ENCODE measurements around the gene CDV3.
"Not testable (repeated sequence)": the region's sequence is repeated elsewhere in the genome, so short reads cannot be mapped to it uniquely, and the experiment has no call there.

Gene CDV3, protein sequence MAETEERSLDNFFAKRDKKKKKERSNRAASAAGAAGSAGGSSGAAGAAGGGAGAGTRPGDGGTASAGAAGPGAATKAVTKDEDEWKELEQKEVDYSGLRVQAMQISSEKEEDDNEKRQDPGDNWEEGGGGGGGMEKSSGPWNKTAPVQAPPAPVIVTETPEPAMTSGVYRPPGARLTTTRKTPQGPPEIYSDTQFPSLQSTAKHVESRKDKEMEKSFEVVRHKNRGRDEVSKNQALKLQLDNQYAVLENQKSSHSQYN

DNA sequence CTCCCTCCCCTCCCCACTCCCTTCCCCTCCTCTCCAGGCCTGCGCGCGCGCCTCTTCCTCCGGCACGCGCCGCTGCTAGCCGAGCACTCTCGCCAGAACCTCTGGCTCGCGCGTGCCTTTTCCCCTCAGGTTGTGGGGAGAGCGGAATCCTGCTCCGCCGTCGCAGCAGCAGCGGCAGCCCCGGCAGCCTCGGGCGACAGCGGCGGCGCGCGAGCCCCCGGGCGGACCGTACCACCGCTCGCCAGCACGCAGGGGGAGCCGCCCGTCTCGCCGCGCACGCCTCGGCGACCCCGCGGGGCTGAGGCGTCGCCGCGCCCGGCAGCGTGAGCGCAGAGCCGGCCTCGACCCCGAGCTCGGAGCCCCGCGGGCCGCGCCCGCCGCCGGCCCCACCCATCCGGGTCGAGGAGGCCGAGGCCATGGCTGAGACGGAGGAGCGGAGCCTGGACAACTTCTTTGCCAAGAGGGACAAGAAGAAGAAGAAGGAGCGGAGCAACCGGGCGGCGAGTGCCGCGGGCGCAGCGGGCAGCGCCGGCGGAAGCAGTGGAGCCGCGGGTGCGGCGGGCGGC lies at the start of gene CDV3:
CDV3 (plus strand) TSS at position 58 of the 566 bp plus-strand sequence; CDS start at position 417, 359 bp downstream.
- DNase-seq (ENCODE audit: low read depth in 2 of 2, low spot score in 1 of 2) = peak in 1 of 2 donors; percentile 44

DNA sequence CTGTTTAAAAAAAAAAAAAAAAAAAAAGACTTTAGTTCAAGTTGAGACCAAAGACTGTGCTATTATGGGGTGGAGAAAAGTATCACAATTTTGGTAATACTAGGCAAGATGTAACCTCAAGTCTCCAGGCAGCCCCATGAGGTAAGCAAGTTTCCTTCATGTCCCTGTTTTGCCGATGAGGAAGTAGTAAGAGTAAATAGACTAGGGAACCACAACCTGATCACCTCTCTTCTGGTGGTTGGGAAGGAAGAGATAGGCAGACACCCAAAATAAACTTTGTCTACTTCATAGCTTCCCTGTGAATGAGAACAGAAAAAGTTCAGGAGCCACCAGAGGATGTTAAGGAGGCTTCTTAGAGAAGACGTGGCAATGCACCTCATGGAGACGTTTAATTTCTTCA lies 49.7 kb upstream of the CDV3 start:
- DNase-seq (ENCODE audit: low read depth in 2 of 2, low spot score in 1 of 2) = not testable (repeated sequence)

DNA sequence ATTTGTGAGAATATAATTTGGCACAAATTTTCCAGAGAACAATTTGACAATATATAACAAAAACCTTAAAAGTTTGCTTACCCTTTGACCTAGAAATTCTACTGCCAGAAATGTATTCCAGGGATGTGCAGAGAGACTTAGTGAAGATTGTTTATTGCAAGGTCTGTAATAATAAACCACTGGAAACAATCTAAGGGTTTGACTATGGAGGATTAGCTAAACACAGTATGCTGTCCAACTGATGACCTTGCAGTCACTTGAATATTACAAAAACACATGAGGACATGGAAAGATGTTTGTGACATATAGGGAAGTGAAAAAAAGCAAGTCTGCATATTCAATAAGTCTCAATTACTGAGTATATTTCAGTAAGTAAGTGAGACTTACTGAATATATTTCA lies 48.1 kb upstream of the CDV3 start:
- DNase-seq (ENCODE audit: low read depth in 2 of 2, low spot score in 1 of 2) = no peak

DNA sequence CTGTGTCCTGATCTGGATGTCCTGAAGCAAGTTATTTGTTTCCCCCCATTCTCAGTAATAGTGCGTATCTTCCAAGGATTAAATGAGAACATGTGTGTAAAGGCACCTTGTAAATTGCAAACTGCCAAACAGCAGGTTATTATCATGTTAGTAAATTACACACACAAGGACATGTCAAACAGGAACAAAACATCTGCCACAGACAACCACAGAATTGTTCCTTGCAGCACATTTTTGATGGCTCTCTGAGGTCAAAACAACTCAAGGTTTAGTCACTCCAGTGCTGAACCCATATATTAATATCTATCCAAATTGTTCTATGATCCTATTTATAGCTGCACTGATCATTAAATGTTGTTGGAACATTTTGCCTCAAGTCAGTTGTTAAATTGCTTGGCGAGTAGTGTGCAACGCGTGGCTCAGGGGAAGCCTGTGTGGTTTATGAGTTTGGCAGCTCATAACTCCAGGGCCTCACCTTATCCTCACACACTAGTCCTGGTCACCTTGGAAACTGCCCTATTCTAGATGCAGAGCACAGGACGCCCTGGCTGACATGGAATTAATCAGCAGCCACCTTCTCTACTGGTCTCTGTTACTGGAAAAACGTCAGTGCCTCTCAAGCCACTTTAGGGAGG lies 46.3 kb upstream of the CDV3 start:
- no peak for DNase-seq (ENCODE audit: low read depth in 2 of 2, low spot score in 1 of 2)

DNA sequence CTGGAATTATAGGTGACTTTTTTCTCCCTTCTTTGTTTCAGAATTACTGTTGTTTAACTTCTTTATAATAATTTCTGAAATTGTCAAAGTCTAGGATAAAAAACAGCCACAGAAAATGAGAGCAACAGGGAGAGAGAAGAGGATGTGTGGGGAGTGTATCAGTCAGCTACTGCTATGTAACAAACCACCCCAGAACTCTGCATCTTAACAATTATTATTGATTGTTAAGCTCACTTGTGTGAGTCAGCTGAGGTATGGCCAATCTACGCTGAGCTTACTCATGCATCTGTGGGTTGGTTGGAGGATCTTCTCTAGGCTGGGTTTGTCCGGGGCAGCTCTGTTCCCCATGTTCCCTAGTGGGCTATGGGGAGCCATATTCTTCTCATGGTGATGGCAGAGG lies 43.7 kb upstream of the CDV3 start:
- DNase-seq (ENCODE audit: low read depth in 2 of 2, low spot score in 1 of 2) = no peak

DNA sequence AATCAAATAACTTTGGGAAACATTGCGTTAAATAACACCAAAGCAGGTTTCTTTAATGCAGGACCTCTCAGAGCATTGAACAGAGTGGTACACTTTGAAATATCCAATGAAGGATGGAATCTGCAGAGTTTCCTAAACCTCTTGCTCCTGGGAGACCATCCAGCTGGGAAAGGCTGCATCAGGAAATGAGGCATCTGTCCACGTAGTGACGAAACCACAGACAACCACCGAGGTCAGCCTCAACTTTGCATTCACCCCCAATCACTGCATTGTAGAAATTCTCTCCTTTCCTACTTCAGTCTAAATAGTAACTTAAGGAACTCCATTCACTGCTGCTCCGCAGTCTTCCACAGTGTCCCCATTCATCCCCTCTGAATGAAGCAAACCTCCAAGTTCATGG lies 41.5 kb upstream of the CDV3 start:
- no peak for DNase-seq (ENCODE audit: low read depth in 2 of 2, low spot score in 1 of 2)

DNA sequence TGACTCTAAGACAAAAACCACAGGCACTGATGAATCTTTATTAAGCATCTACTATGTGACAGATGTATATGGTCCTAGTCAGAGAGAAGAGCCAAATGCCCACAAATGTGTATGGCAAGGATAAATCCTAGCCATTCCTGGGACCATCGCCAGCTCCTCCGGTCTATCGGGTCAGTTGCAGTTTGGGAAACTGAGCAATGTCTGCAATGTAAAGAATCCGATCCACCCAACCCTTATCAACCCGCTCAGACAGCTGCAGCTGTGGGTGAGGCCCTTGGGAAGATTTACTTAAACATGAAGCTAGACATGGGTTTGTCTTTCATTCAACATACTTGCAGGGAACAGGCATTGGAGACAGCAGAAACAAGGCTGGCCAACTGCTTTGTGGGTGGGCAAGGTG lies 40.5 kb upstream of the CDV3 start:
- no peak for DNase-seq (ENCODE audit: low read depth in 2 of 2, low spot score in 1 of 2)

DNA sequence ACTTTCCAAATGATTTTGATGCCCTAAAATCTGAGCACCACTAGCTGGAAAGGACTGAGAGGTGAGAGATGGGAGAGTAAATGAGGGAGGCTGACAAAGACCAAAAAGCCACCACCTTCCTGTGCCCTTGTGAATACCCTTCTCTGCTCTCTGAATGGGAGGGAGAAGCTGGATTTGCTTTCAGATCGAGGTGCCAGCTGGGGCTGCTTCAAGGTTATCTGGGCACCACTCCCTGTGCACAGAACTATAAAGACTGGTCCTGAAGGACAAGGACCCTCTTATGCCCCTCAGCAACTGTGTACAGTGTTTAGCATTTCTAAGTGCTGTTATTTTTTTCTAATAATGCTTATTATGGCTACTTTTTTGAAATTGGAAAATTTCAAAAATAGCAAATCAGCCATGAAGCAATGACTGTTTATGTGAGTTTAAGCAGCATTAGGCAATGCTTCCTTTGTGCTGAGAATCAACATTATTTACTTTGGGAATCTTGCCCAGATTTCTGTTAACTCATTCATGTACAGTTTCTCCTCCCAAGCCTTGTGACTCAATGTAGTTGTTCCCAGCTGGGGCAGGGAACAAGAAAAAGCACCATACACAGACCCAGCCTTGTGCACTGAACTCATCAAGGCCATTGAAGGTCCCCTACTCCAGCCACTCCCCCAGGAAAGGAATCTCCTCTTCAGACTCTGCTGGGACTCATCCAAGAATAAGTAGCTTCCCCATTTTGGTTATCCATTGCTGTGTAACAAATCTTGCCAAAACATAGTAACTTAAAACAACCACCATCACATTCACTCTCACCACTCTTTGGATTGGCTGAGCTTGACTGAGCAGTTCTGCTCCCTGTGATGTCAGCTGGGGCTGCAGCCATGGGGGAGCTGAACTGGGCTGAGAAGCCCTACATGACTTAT lies 37.3 kb upstream of the CDV3 start:
- no peak for DNase-seq (ENCODE audit: low read depth in 2 of 2, low spot score in 1 of 2)

DNA sequence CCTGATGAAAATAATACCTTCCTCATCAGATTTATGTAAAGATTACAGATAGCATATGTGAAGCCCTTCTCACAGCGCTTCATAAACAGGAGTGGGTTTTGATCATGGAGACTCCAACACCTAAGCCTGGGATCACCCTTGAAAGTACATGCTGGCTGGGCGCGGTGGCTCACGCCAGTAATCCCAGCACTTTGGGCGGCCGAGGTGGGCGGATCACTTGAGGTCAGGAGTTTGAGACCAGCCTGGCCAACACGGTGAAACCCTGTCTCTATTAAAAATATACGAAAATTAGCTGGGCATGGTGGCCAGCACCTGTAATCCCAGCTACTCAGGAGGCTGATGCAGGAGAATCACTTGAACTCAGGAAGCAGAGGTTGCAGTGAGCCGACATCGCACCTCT lies 36.4 kb upstream of the CDV3 start:
- not testable (repeated sequence) for DNase-seq (ENCODE audit: low read depth in 2 of 2, low spot score in 1 of 2)

DNA sequence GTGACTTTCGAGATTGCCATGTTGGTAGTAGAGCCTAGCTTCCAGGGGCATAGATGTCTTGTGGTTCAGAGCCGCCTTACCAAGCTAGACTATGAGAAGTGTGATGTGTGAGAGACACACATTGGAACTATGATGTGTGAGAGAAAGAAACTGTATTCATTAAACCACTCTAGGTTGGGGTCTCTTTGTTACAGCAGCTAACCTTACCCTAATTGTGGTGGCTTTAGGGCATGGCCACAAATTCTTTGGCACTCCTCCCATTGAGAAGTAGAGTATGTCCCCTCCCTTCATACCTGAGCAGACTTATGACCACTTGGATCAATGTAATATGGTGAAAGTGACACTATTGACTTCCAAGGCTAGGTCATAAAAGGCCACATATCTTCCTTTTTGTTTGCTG lies 35.3 kb upstream of the CDV3 start:
- no peak for DNase-seq (ENCODE audit: low read depth in 2 of 2, low spot score in 1 of 2)

DNA sequence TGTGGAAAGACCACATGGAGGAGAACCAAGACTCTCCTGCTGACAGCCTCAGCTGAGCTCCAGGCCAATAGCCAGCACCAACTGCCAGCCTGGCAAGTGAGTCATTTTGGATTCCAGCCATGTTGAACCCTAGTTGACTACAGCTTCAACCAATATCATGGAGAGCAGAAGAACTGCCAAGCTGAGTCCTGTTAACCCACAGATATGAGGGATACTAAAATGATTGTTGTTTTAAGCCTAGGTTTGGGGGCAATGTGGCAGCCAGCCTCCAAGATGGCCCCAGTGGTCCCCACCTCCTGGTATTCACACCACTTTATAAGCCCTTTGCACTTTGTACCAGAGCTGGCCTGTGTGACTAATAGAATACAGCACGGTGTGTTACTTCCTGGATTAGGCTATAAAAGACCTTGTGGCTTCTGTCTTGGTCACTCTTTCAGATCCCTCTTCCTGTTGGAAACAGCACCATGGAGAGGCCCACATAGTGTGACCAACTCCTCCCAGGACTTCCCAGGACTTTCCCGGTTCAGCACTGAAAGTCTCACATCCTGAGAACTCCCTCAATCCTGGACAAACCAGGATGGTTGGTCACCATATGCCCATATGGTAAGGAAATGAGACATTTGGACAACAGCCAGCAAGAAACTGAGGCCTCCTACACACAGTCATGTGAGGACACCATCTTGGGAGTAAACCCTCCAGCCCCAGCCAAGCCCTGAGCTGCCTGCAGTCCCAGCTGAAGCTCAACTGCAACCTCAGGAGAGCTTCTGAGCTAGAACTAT lies 32.4 kb upstream of the CDV3 start:
- no peak for DNase-seq (ENCODE audit: low read depth in 2 of 2, low spot score in 1 of 2)

DNA sequence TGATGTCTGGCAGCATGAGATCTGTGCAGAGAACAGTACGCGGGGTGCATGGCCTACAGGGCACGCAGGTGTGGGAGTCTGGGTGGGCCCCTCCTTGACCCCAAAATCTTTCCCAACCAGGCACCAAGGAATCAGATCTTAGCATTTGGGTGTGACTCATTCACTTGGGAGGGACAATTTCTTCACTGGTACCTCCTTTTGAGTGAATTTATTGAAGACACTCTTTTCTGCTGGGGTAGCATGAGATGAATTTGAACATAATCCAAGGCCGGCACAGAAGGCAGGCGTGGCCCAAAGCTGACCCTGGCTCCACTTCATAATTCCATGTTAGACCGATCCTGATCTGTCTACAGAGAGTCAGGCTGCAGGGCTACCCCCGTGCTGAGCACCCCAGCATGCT lies 30.6 kb upstream of the CDV3 start:
- no peak for DNase-seq (ENCODE audit: low read depth in 2 of 2, low spot score in 1 of 2)

DNA sequence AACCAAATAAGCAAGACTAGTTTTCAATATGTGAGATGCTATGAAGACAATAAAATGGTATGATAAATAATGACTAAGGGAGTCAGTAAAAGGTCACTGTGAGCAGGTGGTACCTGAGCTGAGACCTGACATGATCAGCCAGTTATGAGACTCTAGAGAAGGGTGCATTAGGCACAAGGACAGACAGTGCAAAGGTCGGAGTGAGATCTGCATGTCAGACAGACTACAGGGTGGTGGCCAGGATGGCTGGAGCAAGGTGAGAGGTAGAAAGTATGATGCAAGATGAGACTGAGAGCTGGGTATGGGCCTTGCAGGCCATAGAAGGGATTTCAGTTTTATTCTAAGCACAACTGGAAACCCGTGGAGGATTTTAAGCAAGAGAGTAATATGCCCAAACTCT lies 28.5 kb upstream of the CDV3 start:
- DNase-seq (ENCODE audit: low read depth in 2 of 2, low spot score in 1 of 2) = not testable (repeated sequence)

DNA sequence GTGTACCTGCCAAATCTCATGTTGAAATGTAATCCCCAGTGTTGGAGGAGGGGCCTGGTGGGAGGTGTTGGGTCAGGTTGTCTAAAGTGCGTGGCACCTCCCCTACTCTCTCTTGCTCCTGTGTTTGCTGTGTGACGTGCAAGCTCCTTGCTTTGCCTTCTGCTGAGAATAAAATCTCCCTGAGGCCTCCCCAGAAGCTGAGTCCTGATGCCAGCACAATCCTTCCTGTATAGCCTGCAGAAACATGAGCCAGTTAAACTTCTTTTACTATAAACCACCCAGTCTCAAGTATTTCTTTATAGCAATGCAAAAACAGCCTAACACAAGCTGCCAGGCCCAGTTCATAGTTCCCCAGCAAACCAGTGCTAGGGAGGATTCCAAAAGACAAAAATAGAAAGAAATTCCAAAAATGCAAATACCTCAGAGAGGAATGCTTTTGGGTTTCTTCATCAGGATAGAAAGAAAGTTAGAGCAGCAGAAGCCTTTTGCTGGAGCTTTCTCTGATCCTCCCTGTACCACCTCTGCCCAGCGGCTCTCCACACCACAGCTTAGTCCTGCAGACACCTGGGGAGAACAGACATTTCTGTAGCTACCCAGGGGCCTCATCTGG lies 25.9 kb upstream of the CDV3 start:
- no peak for DNase-seq (ENCODE audit: low read depth in 2 of 2, low spot score in 1 of 2)

DNA sequence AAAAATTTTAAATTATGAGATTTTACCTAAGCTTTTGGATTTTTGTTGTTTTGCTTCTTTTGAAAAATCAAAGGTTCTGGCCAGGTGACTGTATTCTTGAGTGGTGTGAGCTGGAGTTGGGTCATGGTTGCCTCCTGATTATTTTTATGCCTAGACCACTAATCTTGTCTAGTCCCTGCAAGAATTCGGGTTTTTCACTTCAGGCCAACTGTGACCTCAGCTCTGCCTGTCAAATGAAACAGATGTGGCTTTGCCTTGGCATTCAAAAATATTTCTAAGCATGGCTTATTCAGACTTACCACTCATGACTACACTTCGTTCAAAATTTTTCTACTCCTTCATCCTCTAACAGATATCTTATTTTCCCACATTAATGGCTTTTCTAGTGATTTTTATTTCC lies 25.4 kb upstream of the CDV3 start:
- DNase-seq (ENCODE audit: low read depth in 2 of 2, low spot score in 1 of 2) = no peak

DNA sequence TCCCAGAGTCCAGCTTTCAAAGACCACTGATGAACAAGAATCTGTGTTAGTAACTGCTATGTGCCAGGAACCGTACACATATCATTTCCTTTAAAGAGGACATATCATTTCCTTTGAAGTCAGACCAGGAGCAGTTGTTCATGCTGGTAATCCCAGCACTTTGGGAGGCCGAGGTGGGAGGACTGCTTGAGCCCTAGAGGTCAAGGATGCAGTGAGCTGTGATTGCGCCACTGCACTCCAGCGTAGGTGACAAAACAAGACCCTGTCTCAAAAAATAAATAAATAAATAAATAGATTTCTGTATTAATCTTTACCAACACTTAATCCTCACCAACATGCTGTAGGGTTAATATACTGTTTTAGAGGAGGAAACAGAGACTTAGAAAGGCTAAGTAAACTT lies 23.9 kb upstream of the CDV3 start:
- no peak for DNase-seq (ENCODE audit: low read depth in 2 of 2, low spot score in 1 of 2)

DNA sequence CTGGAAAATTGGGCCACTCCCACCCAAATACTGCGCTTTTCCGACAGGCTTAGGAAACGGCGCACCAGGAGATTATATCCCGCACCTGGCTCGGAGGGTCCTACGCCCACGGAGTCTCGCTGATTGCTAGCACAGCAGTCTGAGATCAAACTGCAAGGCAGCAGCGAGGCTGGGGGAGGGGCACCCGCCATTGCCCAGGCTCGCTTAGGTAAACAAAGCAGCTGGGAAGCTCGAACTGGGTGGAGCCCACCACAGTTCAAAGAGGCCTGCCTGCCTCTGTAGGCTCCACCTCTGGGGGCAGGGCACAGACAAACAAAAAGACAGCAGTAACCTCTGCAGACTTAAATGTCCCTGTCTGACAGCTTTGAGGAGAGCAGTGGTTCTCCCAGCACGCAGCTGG lies 21.9 kb upstream of the CDV3 start:
- DNase-seq (ENCODE audit: low read depth in 2 of 2, low spot score in 1 of 2) = not testable (repeated sequence)

DNA sequence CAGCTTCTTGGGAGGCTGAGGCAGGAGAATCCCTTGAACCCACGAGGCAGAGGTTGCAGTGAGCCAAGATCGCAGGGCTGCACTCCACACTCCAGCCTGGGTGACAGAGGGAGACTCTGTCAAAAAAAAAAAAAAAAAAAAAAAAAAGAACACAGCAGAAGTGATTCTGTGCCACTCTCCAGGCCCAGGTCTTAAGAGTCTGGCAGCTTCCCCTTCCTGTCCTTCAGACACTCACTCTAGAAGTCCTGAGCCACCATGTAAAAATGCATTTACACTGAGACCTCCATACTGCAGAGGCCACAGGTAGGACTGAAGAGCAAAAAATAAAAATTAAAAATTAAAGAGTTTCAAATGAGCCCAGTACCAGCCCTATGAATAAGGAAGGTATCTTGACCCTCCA lies 11.8 kb upstream of the CDV3 start:
- DNase-seq (ENCODE audit: low read depth in 2 of 2, low spot score in 1 of 2) = no peak

DNA sequence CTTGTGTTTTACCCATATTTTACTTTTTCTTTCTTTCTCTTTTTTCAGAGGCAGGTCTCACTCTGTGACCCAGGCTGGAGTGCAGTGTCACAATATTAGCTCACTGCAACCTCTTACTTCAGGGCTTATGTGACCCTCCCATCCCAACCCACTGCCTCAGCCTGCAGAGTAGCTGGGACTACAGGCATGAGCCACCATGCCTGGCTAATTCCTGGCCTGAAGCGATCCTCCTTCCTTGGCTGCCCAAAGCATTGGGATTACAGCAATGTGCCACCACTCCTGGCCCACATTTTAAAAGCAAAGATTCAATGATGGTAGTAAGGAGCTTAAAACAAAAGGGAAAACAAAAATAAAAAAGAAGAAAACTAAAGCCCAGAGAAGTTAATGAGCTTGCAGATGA lies 11.1 kb upstream of the CDV3 start:
- DNase-seq (ENCODE audit: low read depth in 2 of 2, low spot score in 1 of 2) = no peak

DNA sequence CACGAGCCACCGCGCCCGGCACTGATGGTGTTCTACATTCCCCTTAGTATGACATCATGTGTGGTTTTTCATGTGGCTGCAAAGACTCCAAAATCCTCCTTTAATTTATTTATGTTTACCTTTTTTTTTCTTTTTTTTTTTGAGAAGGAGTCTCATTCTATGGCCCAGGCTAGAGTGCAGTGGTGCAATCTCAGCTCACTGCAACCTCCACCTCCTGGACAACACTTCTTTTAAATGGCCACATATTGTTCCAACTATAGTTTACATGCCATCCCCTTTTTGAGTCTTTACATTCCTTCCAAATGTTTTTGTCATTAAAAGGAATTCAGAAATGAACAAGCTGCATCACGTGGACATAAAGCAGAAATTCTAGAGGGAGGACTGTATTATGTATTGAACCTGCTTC lies 10.3 kb upstream of the CDV3 start:
- no peak for DNase-seq (ENCODE audit: low read depth in 2 of 2, low spot score in 1 of 2)

DNA sequence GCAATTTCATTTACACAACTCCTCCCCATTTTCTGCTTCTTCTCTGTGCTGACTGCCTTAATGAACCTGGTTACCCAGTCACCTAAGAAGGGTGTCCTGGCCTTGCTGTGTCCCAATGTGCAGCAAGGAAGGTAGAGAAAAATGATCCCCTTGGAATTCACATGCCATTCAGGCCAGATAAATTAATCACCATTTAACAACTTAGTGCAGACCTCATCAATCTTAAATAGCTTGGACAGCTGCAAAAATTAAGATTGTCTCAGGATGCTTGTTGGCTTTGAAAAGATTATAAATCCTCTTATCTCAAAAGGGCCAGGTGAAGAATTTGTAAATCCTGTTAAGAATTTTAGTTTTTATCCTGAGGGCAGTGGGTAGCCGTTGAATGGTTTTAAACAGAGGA lies 9.7 kb upstream of the CDV3 start:
- no peak for DNase-seq (ENCODE audit: low read depth in 2 of 2, low spot score in 1 of 2)

Measured in stimulated activated CD8-positive, alpha-beta memory T cell treated with anti-CD3 and anti-CD28 coated beads, Interleukin-4, amount 100 ng/mL, for 4 hours (primary cell).